Progenitor cell of endocrine pancreas (in vitro differentiated cells): ENCODE data around the gene SEMA3C. TPM values are rescaled to one million over a fixed set of nuclear protein-coding genes. Genes with fewer than 3 reads are reported as not detected.

ENCODE experiments used
- DNase-seq: peaks from one replicate; pipeline ENCODE4 v3.0.0; 2021; ENCODE audit warnings: low spot score; ENCODE audit not compliant: unreplicated experiment
- H3K27ac Mint-ChIP-seq: 2 replicates; pipeline ENCODE4 v1.8.0; 2021; ENCODE audit warnings: mild to moderate bottlenecking, moderate library complexity, mixed read lengths
- H3K27me3 Mint-ChIP-seq: 2 replicates; pipeline ENCODE4 v1.8.0; 2021; ENCODE audit warnings: mixed read lengths
- H3K36me3 Mint-ChIP-seq: 2 replicates; pipeline ENCODE4 v1.8.0; 2022; ENCODE audit warnings: mixed read lengths; ENCODE audit not compliant: insufficient read depth
- H3K4me1 Mint-ChIP-seq: 2 replicates; pipeline ENCODE4 v1.8.0; 2021; ENCODE audit warnings: low read depth, mixed read lengths
- H3K4me3 Mint-ChIP-seq: 2 replicates; pipeline ENCODE4 v1.8.0; 2021; ENCODE audit warnings: low read depth, mild to moderate bottlenecking, moderate library complexity, mixed read lengths
- H3K9me3 Mint-ChIP-seq: 2 replicates; pipeline ENCODE4 v1.8.0; 2021; ENCODE audit warnings: low read depth, mixed read lengths
- total RNA-seq: library from RNA; stranded (reverse); gene quantifications from 2 replicates; pipeline ENCODE4 v1.2.1, GENCODE V29; 2021
- TF ChIP-seq, protein P1 (sequence below): fragments of 200-600 bp; sonication (generic); IDR thresholded peaks from one replicate; pipeline ENCODE4 v1.5.0; 2021; ENCODE audit warnings: antibody characterized with exemption, mild to moderate bottlenecking; ENCODE audit not compliant: unreplicated experiment

The SEMA3C gene
- total RNA-seq, 1 donor from 2014 or later = 136 TPM

DNA sequence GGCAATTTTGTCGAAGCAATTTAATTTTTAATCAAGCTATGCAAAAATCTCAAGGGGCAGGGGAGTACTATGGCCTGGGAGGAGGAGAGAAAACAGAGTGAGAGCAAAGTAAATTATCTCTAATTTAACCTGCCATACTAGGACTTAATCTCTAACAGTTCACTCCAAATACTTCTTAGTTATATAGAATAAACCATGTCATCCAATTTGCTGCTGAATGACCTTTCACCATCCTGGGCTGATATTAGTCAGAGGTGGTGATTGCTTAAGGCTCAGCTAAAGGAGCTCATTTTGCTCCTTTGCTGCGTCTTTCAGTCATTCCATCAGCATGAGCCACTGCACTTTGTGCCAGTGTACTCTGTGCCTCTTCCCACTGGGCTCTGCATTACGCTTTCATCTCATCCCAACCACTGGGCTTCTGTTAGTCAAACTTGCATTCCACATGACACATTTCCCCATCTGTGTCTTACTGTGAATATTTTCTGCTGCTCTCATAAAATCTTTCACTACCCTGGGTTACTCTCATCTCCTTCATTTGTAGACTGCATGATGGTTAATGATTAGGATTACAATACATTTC is 196.1 kb downstream of the SEMA3C start:
- no peak overlapping the region for H3K27ac Mint-ChIP-seq
- TF ChIP-seq, protein P1, sequence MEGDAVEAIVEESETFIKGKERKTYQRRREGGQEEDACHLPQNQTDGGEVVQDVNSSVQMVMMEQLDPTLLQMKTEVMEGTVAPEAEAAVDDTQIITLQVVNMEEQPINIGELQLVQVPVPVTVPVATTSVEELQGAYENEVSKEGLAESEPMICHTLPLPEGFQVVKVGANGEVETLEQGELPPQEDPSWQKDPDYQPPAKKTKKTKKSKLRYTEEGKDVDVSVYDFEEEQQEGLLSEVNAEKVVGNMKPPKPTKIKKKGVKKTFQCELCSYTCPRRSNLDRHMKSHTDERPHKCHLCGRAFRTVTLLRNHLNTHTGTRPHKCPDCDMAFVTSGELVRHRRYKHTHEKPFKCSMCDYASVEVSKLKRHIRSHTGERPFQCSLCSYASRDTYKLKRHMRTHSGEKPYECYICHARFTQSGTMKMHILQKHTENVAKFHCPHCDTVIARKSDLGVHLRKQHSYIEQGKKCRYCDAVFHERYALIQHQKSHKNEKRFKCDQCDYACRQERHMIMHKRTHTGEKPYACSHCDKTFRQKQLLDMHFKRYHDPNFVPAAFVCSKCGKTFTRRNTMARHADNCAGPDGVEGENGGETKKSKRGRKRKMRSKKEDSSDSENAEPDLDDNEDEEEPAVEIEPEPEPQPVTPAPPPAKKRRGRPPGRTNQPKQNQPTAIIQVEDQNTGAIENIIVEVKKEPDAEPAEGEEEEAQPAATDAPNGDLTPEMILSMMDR = no peak
- H3K4me1 Mint-ChIP-seq = peaks cover 26% of the 10 kb centered on the region
- DNase-seq = no peak
- H3K36me3 Mint-ChIP-seq = no peaks in the 10 kb centered on the region
- no peaks in the 10 kb centered on the region for H3K27me3 Mint-ChIP-seq
- H3K9me3 Mint-ChIP-seq = no peaks in the 10 kb centered on the region
- H3K4me3 Mint-ChIP-seq = no peak overlapping the region

DNA sequence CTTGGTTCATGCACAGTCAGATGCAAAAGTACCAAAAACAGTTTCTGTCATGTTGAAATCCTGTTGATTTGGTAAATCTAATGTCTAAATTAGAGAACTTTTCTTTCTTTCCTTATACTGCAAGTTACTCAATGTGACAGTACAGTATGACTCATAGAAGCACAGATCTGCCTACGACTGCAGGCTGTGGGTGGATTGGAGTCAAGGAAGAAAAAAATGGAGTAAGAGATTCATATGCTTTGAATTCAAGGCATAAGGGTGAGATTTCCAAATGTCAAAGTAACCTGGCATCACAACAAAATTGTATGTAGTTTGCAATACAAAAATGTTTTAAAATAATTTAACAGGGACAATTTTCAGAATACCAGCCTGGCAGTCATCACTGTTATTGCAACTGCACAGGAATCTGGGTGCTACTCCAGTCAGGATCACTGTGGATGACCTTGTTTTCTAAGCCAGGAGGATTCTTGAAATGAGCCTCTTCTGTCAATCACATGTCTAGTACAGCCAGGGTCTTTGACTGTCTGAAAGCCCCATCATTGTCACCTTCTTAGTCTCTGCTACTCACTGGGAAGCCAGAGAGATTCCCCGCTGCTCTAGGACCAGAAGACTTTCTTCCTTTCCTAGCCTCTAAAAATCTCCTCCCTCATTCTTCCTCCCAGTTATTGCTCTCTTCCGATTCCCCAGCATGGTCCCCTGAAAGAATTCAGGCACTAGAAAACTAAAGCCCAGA is 196.8 kb downstream of the SEMA3C start:
- H3K4me1 Mint-ChIP-seq = peaks cover 26% of the 10 kb centered on the region
- no peaks in the 10 kb centered on the region for H3K27me3 Mint-ChIP-seq
- no peak overlapping the region for H3K4me3 Mint-ChIP-seq
- TF ChIP-seq, protein P1 = no peak
- H3K36me3 Mint-ChIP-seq = no peaks in the 10 kb centered on the region
- no peak overlapping the region for H3K27ac Mint-ChIP-seq
- H3K9me3 Mint-ChIP-seq = no peaks in the 10 kb centered on the region
- no peak for DNase-seq

DNA sequence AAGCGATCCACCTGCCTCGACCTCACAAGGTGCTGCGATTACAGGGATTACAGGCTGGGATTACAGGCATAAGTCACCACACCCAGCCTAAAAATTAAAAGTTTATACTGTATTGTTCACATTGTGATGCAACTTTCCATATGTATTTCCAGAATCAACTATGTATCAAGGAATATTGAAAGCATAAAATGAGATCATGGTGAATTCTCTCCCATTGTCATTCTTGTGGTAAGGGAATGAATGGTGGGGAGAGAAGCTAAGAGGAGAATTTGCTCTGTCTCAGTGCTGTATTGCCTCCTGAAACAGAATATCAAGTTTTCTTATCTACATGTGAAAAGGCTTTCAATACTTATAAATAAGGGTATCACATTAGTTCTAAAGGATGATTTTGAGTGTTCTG is 198.7 kb downstream of the SEMA3C start:
- Mint-ChIP-seq H3K4me3 (no peak overlapping the region), H3K9me3 (no peaks in the 10 kb centered on the region), H3K27ac (no peak overlapping the region), H3K4me1 (peaks cover 19% of the 10 kb centered on the region), H3K36me3 (no peaks in the 10 kb centered on the region), H3K27me3 (no peaks in the 10 kb centered on the region)
- DNase-seq = no peak
- TF ChIP-seq, protein P1 = no peak

DNA sequence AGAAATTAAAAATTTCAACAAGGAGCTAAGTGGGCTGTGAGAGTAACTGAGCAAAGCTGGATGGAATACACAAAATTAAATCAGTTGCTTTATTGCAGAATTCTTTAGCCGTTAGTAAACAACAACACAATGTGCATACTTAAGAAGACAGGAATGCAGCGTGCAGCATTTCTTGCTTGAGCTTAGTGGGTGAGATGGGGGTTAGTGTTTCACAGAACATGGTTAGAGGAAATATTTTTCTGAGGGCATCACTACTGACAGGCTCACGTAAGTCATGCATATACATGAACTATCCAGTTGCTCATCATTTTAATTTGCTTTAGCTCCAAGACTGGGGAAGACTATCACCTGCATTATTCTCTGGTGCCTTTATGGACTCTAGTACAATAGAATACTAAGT is 199.6 kb downstream of the SEMA3C start:
- Mint-ChIP-seq H3K36me3 (no peaks in the 10 kb centered on the region), H3K9me3 (no peaks in the 10 kb centered on the region), H3K4me1 (peaks cover 12% of the 10 kb centered on the region), H3K27ac (no peak overlapping the region), H3K4me3 (no peak overlapping the region), H3K27me3 (no peaks in the 10 kb centered on the region)
- DNase-seq = no peak
- TF ChIP-seq, protein P1 = no peak

DNA sequence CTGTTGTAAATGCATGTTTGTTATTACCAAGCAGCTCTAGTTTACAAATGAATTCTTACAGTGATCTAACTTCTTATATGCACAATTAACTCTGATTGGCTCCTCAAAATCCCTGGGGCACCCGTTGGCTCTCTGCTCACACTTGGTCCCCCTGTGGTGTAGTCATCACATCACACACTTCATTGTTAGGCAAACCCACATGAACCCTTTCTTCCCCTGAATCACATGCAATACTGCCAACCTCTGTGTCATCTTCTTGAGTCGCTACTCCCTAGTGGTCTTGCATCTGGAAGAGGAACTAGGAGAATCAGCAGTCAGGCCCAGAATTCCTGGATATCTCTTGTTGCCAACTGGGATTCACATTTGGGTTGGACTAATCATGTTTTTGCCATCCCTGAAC is 207.3 kb downstream of the SEMA3C start:
- Mint-ChIP-seq H3K4me3 (no peak overlapping the region), H3K9me3 (peaks cover 9% of the 10 kb centered on the region), H3K36me3 (peaks cover 2% of the 10 kb centered on the region), H3K27ac (no peak overlapping the region), H3K4me1 (no peaks in the 10 kb centered on the region), H3K27me3 (no peaks in the 10 kb centered on the region)
- TF ChIP-seq, protein P1 = no peak
- DNase-seq = no peak
